SK-N-MC (cell line): ENCODE measurements around the gene THPO.

ENCODE experiments used
- EZH2 ChIP-seq: fragments of 200-600 bp; sonication (generic); IDR thresholded peaks from one replicate; pipeline ENCODE4 v1.6.1; 2017; ENCODE audit warnings: antibody characterized with exemption
- FOXP2 ChIP-seq: optimal IDR thresholded peaks from 2 replicates; pipeline ENCODE3; 2011; ENCODE audit warnings: mild to moderate bottlenecking, moderate library complexity; ENCODE audit not compliant: insufficient read depth; ENCODE audit errors: extremely low read length, control extremely low read depth
- POLR2AphosphoS5 ChIP-seq: IDR thresholded peaks from 2 replicates; pipeline ENCODE4 v1.6.1; 2012; ENCODE audit warnings: mild to moderate bottlenecking, low read depth, low read length, borderline replicate concordance

- TF ChIP-seq POLR2AphosphoS5 (no peak), EZH2 (no peak), FOXP2 (no peak)
Observed at GRCh38 chr3:184409331-184409926, 31.4 kb upstream of the THPO start.
